ENCODE data around the gene TIPRL. TPM values are rescaled to one million over a fixed set of nuclear protein-coding genes. Genes with fewer than 3 reads are reported as not detected.

Gene TIPRL
- total RNA-seq, 1 experiment from 2014 or later, result 50.0 TPM

- no peak for DNase-seq (ENCODE audit: low spot score)
- no peaks in the 10 kb centered on the region for H3K36me3 ChIP-seq (ENCODE audit: insufficient read depth, low read length, poor library complexity, severe bottlenecking)
- no peak overlapping the region for H3K4me3 ChIP-seq (ENCODE audit: low read depth, low read length, poor library complexity, severe bottlenecking)
- intact Hi-C loops (cut with micrococcal nuclease; ENCODE audit: unreplicated experiment), result no loop called here
- no TSS peak for BruUV-seq (replicated peaks)
- TF ChIP-seq CTCF (conservative IDR thresholded peaks at IDR 0.05; ENCODE audit: low read depth, low read length), result no peak
- TF ChIP-seq EZH2 (IDR thresholded peaks at IDR 0.05; ENCODE audit: borderline replicate concordance, low read depth, low read length, poor library complexity, severe bottlenecking), result no peak
- no peak overlapping the region for H3K27ac ChIP-seq (ENCODE audit: low read depth, low read length, poor library complexity, severe bottlenecking)
- H3K4me1 ChIP-seq (ENCODE audit: insufficient read depth, low read length, poor library complexity, severe bottlenecking), result no peaks in the 10 kb centered on the region
- ChIA-PET CTCF (interaction anchor here (0.7 kb wide), 1 partner anchor 32 kb away, joined by 7 read pairs; no protein-coding TSS in a partner anchor), POLR2A (ENCODE audit: low non-redundant PET) (no interaction called here)
- H3K27me3 ChIP-seq (replicated peaks; ENCODE audit: insufficient read depth, low read depth, low read length, poor library complexity), result no peaks in the 10 kb centered on the region
- H3K9me3 ChIP-seq (ENCODE audit: low read depth, low read length, poor library complexity, severe bottlenecking), result no peaks in the 10 kb centered on the region
These were observed 7.9 kb upstream of the TIPRL start for GRCh38 chr1:168170564-168171508.

GRCh38 chr1:168172250-168172915 lies 6.4 kb upstream of the TIPRL start:
- Histone ChIP-seq H3K27ac (ENCODE audit: low read depth, low read length, poor library complexity, severe bottlenecking) (no peak overlapping the region), H3K36me3 (ENCODE audit: insufficient read depth, low read length, poor library complexity, severe bottlenecking) (no peaks in the 10 kb centered on the region), H3K4me3 (ENCODE audit: low read depth, low read length, poor library complexity, severe bottlenecking) (no peak overlapping the region), H3K4me1 (ENCODE audit: insufficient read depth, low read length, poor library complexity, severe bottlenecking) (no peaks in the 10 kb centered on the region), H3K9me3 (ENCODE audit: low read depth, low read length, poor library complexity, severe bottlenecking) (no peaks in the 10 kb centered on the region), H3K27me3 (replicated peaks; ENCODE audit: insufficient read depth, low read depth, low read length, poor library complexity) (no peaks in the 10 kb centered on the region)
- CTCF ChIA-PET, result no interaction called here
- intact Hi-C loops (cut with micrococcal nuclease; ENCODE audit: unreplicated experiment), result no loop called here
- no TSS peak for BruUV-seq (replicated peaks)
- POLR2A ChIA-PET (ENCODE audit: low non-redundant PET), result interaction anchor here (0.7 kb wide), 1 partner anchor 149 kb away, joined by 18 read pairs; no protein-coding TSS in a partner anchor
- TF ChIP-seq CTCF (conservative IDR thresholded peaks at IDR 0.05; ENCODE audit: low read depth, low read length) (no peak), EZH2 (IDR thresholded peaks at IDR 0.05; ENCODE audit: borderline replicate concordance, low read depth, low read length, poor library complexity, severe bottlenecking) (no peak)
- no peak for DNase-seq (ENCODE audit: low spot score)

- peak overlapping the region; percentile 85 for H3K27ac ChIP-seq (ENCODE audit: low read depth, low read length, poor library complexity, severe bottlenecking)
- DNase-seq (ENCODE audit: low spot score), result no peak
- CTCF ChIA-PET, result no interaction called here
- no peaks in the 10 kb centered on the region for H3K36me3 ChIP-seq (ENCODE audit: insufficient read depth, low read length, poor library complexity, severe bottlenecking)
- peaks cover 10% of the 10 kb centered on the region for H3K4me1 ChIP-seq (ENCODE audit: insufficient read depth, low read length, poor library complexity, severe bottlenecking)
- no peaks in the 10 kb centered on the region for H3K27me3 ChIP-seq (replicated peaks; ENCODE audit: insufficient read depth, low read depth, low read length, poor library complexity)
- intact Hi-C loops (cut with micrococcal nuclease; ENCODE audit: unreplicated experiment), result loop anchor here (2.0 kb wide), 1 partner anchor 47 kb away; no protein-coding TSS in a partner anchor
- POLR2A ChIA-PET (ENCODE audit: low non-redundant PET), result no interaction called here
- BruUV-seq (replicated peaks), result TSS peak; percentile 99
- no peak for TF ChIP-seq EZH2 (IDR thresholded peaks at IDR 0.05; ENCODE audit: borderline replicate concordance, low read depth, low read length, poor library complexity, severe bottlenecking)
- TF ChIP-seq CTCF (conservative IDR thresholded peaks at IDR 0.05; ENCODE audit: low read depth, low read length), result no peak
- H3K4me3 ChIP-seq (ENCODE audit: low read depth, low read length, poor library complexity, severe bottlenecking), result peak overlapping the region; percentile 85
- no peaks in the 10 kb centered on the region for H3K9me3 ChIP-seq (ENCODE audit: low read depth, low read length, poor library complexity, severe bottlenecking)
These were observed 530 bp upstream of the TIPRL start for GRCh38 chr1:168178227-168178637.
